ENCODE results near the gene REPIN1. TPM values are rescaled to one million over a fixed set of nuclear protein-coding genes. Genes with fewer than 3 reads are reported as not detected.

REPIN1 gene
- total RNA-seq, 1 donor: 57.5 TPM

DNA sequence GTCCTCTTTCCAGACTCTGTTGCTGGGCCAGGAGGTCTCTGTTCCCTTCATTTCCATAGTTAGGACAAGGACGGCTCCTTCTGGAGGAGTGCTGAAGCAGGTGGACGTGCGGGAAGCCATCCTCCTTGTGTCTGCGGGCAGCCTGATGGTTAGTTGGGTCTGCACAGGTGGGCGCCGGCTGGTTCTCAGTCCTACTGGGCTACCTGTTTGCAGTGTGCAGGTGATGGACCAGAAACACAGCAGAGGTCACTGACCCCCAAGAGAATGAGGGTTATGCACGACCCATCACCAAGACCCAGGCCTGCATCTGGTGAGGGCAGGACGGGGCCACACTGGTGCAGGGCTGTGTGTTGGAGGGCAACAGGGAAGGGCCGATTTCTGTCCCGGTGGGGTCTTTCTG is 35.0 kb upstream of the REPIN1 start:
- H3K27ac ChIP-seq (ENCODE audit: low read depth, low read length): no peak overlapping the region
- H3K9me3 ChIP-seq (ENCODE audit: low read depth, low read length): no peaks in the 10 kb centered on the region
- no peaks in the 10 kb centered on the region for H3K4me1 ChIP-seq (ENCODE audit: insufficient read depth, low read length)
- H2AFZ ChIP-seq (ENCODE audit: low read length): no peak overlapping the region
- no peak for TF ChIP-seq CTCF (IDR thresholded peaks at IDR 0.05; ENCODE audit: extremely low read depth, low read depth, low read length)
- no peaks in the 10 kb centered on the region for H4K20me1 ChIP-seq (ENCODE audit: insufficient read depth, low read length)
- H3K79me2 ChIP-seq (ENCODE audit: insufficient read depth, low read length): no peaks in the 10 kb centered on the region
- no peaks in the 10 kb centered on the region for H3K27me3 ChIP-seq (ENCODE audit: insufficient read depth, low read length)
- DNase-seq (ENCODE audit: insufficient read length, low spot score, missing footprints): no peak
- H3K4me3 ChIP-seq (ENCODE audit: insufficient read depth, low read length): no peak overlapping the region
- no peak overlapping the region for H3K4me2 ChIP-seq (ENCODE audit: insufficient read depth, low read length)
- H3K36me3 ChIP-seq (ENCODE audit: insufficient read depth, low read length): no peaks in the 10 kb centered on the region

- no peak for DNase-seq (ENCODE audit: insufficient read length, low spot score, missing footprints)
- H3K27ac ChIP-seq (ENCODE audit: low read depth, low read length): no peak overlapping the region
Observed at GRCh38 chr7:150334108-150334507, 34.5 kb upstream of the REPIN1 start.

GRCh38 chr7:150335108-150335773 is 33.4 kb upstream of the REPIN1 start:
- H2AFZ ChIP-seq (ENCODE audit: low read length): no peak overlapping the region
- H3K27ac ChIP-seq (ENCODE audit: low read depth, low read length): no peak overlapping the region
- no peaks in the 10 kb centered on the region for H4K20me1 ChIP-seq (ENCODE audit: insufficient read depth, low read length)
- no peak overlapping the region for H3K4me3 ChIP-seq (ENCODE audit: insufficient read depth, low read length)
- DNase-seq (ENCODE audit: insufficient read length, low spot score, missing footprints): peak; percentile 68
- H3K4me2 ChIP-seq (ENCODE audit: insufficient read depth, low read length): no peak overlapping the region
- H3K4me1 ChIP-seq (ENCODE audit: insufficient read depth, low read length): no peaks in the 10 kb centered on the region
- H3K79me2 ChIP-seq (ENCODE audit: insufficient read depth, low read length): no peaks in the 10 kb centered on the region
- no peaks in the 10 kb centered on the region for H3K36me3 ChIP-seq (ENCODE audit: insufficient read depth, low read length)
- no peak for TF ChIP-seq CTCF (IDR thresholded peaks at IDR 0.05; ENCODE audit: extremely low read depth, low read depth, low read length)
- H3K9me3 ChIP-seq (ENCODE audit: low read depth, low read length): no peaks in the 10 kb centered on the region
- H3K27me3 ChIP-seq (ENCODE audit: insufficient read depth, low read length): peaks cover 2% of the 10 kb centered on the region

More at GRCh38 chr7:150334108-150334507, 34.5 kb upstream of the REPIN1 start:
- no peaks in the 10 kb centered on the region for H3K9me3 ChIP-seq (ENCODE audit: low read depth, low read length)
- H3K27me3 ChIP-seq (ENCODE audit: insufficient read depth, low read length): no peaks in the 10 kb centered on the region
- H2AFZ ChIP-seq (ENCODE audit: low read length): no peak overlapping the region
- H4K20me1 ChIP-seq (ENCODE audit: insufficient read depth, low read length): no peaks in the 10 kb centered on the region
- no peaks in the 10 kb centered on the region for H3K36me3 ChIP-seq (ENCODE audit: insufficient read depth, low read length)
- H3K4me1 ChIP-seq (ENCODE audit: insufficient read depth, low read length): no peaks in the 10 kb centered on the region
- H3K4me2 ChIP-seq (ENCODE audit: insufficient read depth, low read length): no peak overlapping the region
- no peaks in the 10 kb centered on the region for H3K79me2 ChIP-seq (ENCODE audit: insufficient read depth, low read length)
- H3K4me3 ChIP-seq (ENCODE audit: insufficient read depth, low read length): no peak overlapping the region
- no peak for TF ChIP-seq CTCF (IDR thresholded peaks at IDR 0.05; ENCODE audit: extremely low read depth, low read depth, low read length)

DNA sequence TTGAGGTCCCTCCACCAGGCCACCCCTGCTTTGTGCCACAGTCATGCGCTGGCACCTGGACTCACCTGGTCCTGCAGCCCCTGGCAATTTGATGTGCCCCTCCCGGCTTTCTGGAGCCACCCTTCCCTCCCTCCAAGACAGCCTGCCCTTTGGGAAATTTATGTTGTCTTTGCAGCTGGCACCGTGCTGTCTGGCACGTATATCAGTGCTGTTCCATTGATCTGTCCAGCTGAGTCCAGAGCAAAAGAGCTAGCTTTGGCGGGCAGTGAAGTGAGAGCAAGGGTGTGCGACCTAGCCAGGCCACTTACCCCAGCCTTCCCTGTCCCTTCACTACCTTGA is 32.9 kb upstream of the REPIN1 start:
- no peak overlapping the region for H3K4me2 ChIP-seq (ENCODE audit: insufficient read depth, low read length)
- no peaks in the 10 kb centered on the region for H3K79me2 ChIP-seq (ENCODE audit: insufficient read depth, low read length)
- no peaks in the 10 kb centered on the region for H3K9me3 ChIP-seq (ENCODE audit: low read depth, low read length)
- DNase-seq (ENCODE audit: insufficient read length, low spot score, missing footprints): no peak
- H3K36me3 ChIP-seq (ENCODE audit: insufficient read depth, low read length): no peaks in the 10 kb centered on the region
- H3K4me3 ChIP-seq (ENCODE audit: insufficient read depth, low read length): no peak overlapping the region
- no peaks in the 10 kb centered on the region for H4K20me1 ChIP-seq (ENCODE audit: insufficient read depth, low read length)
- H3K27me3 ChIP-seq (ENCODE audit: insufficient read depth, low read length): peaks cover 7% of the 10 kb centered on the region
- no peak for TF ChIP-seq CTCF (IDR thresholded peaks at IDR 0.05; ENCODE audit: extremely low read depth, low read depth, low read length)
- no peaks in the 10 kb centered on the region for H3K4me1 ChIP-seq (ENCODE audit: insufficient read depth, low read length)
- H3K27ac ChIP-seq (ENCODE audit: low read depth, low read length): no peak overlapping the region
- H2AFZ ChIP-seq (ENCODE audit: low read length): no peak overlapping the region
